CD4-positive, alpha-beta T cell treated with Interleukin-4 for 1 hour (primary cell): Measurements from ENCODE around the gene KIF1A.
"Not testable (repeated sequence)": the region's sequence is repeated elsewhere in the genome, so short reads cannot be mapped to it uniquely, and the experiment has no call there.

Source experiments
- DNase-seq, 2 donors: peaks; one replicate each; pipeline ENCODE4 v3.0.0-alpha.2; 2020 to 2022

KIF1A gene

DNA sequence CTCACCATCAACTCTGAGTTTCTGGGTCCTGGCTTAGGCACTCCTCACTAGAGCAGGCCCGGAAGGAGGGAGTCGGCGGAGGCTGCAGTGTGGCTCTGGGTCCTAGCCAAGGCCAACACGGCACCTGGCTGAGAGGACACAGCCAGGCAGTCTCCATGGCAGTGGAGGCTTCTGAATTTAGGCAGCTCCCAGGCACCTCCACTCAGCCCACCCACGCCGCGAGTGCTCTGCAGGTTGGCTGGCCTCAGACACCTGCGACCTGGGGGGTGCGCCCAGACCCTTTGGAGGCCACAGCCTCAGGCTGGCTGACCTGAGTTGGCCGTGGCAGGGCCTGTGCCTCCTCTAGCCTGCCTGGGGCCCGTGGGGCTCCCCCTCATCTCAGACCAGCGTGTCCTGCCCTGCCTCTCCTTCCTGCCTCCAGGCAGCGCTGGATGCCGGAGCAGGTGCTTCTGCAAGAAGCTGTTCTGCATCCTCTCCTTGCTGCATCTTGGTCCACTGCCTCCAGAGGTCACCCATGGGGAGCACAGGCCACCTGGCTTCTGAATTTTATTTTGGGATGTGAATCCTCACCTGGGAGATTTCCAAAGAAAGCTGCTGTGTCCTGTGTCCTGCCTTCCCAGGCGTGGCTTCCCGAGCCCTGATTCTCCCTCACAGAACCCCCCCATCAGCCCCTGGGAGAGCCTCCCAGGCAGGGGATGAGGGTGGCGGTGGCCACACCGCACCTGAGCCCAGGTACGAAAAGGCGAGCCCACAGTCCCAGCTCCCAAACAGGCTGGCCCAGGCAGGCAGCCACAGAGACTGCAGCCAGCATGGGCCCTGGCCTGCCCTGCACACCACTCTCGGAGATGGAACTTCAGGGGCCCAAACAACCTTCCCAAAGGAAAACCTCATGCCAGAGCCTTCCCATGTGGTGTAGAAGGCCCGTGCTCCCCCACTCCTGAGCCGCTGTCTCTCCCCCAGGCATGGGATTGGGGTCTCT lies 105.0 kb downstream of the KIF1A start:
- DNase-seq = no peak

DNA sequence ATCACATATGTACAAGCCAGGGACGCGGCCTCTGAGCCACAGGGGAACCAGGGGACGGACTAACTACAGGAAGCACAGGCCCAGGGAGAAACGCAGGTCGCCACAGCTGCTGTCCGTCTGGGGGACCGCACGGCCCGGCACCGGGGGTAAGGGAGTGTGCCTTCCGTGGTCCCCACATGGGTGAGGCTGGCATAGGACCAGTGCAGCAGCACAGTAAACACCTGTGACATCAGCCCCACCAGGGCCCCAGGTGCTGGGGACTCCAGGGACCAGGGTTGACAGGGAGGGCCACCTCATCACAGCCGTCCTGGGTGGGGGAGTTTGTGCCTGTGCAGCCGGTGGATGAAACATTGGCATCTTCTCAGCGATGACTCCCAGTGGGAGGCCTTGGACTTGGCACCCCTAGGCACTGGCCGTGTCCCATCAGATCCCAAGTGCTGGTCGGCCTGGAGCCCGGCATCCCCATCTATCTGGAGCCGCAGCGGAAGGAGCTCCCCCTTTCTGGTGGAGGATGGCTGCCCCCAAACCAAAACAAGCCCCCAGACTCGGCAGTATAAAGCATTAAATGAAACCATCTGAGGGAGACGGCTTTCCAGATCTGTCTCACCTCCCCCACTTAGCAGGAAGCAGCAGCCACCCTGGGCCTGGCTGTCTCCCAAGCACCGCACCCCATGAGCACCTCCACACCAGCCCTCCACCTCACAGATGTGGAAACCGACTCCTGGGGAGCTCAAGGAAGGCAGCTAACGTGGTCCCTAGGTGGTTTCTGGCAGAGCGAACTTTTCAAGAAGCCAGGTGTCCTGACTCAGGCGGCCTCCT lies 105.9 kb downstream of the KIF1A start:
- DNase-seq = no peak

DNA sequence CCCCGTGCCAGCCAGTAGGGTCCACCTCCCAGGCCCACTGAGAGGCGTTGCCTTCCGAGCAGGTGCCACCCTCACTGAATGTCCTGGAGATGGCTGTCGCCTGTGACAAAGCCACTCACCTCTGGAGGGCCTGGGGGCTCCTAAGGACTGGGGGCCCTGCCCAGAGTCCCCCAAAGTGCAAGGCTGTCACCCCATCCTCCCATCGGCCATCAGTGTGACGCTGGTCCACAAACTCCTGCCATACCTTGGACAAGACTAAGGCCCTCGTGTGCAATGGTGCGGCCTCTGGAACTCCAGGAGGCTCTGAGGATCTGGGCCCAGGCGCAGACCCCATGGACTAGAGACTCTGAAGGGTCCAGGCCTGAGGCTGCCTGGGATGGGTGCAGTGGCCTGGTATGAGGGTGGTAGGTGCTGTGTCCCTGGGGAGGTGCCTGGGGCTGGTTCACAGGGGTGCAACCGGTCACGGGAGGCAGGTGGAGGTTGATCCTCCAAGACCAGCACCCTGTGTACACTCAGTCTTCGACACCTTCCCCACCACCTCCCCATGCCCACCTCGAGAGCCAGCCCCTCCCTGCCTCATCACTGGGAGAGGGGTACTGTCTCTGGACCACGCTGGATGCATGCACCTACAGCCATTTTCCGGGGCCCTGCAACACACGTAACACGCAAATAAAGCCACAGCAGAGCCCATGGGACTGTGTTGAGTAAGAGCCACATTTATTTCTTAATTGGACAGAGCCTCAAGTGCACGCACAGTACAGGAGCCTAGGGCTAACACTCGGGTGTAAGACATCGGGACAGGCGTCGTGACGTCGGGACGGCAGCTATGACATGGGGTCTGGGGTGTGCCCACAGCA lies 106.7 kb downstream of the KIF1A start:
- no peak for DNase-seq

DNA sequence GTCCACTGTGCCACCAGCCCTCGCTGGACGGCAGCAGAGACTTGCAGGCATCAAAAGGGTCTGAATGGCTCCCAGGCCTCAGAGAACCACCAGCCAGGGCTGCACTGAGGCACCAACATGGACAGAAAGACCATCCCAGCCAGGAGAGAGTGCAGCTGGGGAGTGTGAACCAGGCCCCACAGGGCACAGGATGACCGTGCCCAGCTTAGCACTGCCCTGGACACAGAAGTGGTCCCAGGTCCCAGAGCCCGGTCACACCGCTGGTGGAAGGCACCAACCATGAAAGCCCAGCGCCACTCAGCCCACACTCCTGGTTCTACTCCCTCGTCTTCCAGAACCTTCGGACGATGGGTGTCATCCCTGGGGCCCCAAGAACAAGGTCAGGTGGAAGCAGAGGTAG lies 107.9 kb downstream of the KIF1A start:
- DNase-seq = no peak

DNA sequence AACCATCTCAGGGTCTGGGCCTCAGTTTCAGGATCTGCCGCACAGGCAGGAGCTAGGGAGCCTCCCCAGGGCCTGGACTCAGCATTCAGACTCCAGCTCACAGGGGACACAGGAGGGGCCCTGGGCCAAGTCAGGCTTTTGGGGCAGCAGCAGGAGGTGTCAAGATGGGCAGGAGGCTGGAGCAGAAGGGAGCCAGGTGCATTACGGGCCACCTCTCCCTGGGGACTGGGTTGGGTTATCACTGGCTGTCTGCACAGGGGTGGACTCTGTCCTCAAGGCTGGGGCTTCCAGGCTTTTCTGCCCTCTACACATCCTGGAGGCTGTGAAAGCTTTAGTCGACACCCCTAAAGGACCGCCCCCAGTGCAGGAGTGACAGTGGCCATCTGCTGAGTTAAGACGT lies 108.3 kb downstream of the KIF1A start:
- DNase-seq = no peak

DNA sequence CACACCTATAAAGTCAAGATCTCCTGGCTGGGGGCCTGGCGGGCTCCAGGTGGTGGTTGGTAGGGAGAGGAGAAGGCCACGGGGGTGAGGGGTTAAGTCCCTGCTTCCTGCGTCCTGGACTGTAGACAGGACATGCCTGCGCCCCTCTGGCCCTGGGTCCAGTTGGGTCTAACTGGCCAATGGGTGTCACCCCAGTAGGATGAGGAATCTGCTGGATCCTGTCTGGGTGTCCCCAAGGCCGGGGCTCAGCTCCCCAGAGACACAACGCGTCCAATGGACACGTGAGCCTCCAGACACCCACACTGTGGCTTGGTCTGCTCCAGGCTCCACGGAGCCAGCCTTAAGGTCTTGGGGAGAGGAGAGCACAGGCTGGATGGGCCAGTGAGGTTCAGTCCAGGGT lies 108.7 kb downstream of the KIF1A start:
- DNase-seq = no peak

DNA sequence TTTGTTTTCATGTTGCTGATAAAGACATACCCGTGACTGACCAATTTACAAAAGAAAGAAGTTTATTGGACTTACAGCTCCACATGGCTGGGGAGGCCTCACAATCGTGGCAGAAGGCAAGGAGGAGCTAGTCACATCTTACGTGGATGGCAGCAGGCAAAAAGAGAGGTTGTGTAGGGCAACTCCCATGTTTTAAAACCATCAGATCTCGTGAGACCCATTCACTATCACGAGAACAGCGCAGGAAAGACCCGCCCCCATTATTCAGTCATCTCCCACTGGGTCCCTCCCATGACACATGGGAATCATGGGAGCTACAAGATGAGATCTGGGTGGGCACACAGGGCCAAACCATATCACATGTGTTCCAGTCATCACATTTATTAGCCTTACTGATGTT lies 111.6 kb downstream of the KIF1A start:
- DNase-seq = no peak

DNA sequence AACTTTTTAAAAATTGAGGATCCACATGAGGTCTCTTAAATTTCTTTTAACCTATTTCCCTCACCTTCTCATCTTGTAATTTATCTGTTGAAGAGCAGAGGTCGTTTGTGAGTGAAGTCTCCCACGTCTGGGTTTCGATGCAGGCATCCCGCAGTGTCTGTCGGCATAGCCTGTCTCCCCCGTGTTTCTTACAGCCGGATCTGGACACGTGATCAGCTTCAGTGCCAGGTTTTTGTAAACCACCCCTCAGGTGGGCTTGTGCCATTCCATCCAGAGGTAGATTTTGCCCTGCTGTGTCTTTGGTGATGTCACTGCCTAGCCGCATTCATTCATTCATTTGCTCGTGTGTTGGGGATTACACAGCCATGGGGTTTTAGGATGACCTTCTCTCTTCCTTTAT lies 112.2 kb downstream of the KIF1A start:
- no peak for DNase-seq

DNA sequence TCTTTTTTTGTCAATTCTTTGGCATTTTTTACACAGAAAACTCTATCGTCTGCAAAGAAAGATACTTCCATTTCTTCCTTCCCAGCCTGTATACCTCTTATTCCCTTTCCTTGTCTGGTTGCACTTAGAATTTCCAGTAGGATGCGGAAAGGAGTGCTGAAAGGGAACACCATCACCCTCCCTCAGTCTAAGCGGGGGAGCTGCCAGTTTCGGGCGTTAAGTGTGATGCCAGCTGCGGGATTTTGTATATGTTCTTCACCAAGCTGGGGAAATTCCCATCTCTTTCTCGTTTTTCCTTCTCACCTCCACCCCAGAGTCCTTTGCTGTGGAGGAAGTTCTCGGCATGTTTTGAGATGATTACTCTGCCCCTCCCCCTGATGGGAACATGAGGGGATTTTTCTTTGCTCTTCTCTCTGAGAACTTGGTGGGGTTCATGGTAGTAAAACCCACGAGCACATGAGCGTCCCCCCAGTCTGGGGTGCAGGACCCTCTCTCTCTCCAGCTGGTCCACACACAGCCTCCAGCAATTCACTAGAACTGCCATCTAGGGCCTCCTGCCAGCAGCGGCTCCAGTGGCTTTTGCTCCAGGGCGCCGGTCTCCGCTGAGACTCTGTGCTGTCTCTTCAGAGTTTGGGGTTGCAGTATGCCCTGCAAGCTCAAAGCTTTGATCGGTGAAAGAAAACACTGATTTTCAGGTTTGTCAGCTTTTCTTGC lies 112.8 kb downstream of the KIF1A start:
- no peak for DNase-seq

DNA sequence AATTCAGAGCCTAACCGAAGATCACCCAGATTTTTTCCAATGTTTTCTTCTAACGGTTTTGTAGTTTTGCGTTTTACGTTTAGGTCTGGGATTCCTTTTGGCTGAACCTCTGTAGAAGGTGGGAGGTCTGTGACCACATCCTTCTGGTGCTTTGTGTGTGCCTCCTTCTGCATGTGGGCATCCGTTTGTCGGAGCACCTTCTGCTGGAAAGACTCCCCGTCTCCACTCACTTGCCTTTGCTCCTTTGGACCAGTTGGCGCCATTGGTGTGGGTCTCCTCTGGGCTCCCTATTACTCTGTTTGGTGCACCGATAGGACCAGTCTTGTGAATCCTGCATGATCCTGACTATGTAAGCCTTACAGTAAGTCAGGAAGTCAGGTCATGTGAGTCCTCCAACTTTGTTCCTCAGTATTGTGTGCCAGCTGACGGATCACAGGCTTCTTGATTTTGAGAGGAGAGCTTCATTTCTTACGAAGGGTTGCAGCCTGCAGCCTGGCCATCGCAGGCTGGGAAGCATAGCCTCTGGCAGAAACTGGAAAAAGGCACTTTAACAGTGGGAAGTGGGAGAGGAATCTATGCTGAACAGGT lies 114.7 kb downstream of the KIF1A start:
- DNase-seq = no peak

DNA sequence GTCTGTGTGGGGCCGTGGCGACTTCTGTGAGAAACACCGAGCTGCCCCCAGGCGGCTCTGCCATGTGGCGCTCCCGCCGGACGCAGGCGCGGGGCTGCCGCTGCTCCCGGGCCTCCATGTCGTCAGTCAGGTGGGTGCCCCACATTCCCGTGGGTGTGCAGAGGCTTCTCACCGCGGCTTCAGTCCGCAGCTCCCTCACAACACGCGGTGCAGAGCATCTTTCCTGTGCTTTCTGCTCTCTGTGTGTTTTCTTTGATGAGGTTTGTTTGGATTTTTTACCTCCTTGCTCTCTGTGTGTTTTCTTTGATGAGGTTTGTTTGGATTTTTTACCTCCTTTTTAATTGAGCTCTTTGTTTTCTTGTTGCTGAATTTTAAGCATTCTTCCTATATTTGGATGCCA lies 115.4 kb downstream of the KIF1A start:
- DNase-seq = peak in 1 of 2 donors; percentile 6

DNA sequence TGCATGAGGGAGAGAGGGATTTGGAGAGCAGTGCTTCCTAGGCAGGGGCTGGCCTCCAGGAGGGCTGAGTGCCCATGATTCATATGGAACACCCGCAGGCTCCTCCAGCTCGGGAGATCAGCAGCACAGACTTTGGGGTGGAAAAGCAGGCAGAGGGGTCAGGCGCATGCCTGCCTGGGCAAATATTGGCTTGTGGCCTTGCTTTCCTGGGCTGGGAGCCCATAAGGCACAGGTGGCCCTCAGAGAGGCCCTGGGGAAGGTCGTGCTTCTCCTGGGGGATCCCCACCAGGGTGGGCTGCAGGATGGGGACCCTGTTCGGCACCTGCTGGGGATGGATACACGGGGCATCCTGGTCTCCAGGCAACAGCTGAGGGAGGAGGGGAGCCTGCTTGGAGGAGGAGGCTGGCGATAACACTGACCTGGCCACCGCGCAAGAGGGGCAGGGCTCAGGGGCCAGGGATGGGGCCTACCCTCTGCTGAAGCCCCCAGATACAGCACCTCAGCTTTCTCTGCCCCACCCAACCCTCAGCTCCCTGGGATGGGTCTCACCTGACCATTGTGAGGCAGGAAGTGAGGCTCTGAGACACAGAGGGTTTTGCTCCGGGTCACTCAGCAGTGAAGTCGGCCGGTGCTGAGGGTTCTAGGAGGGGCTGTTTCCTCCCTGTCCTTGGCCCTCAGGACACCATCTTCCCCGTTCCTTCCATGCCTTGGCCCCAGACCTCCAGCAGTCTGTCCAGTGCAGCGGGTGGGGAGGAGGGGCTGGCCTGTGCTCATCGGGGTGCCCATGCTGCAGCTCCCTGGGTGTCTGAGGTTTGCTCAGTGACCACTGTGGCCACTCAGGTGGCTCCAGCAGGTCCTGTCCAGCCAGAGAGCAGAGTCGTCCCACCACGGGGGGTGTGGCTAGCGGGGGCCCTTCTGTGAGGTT lies 116.3 kb downstream of the KIF1A start:
- no peak for DNase-seq

DNA sequence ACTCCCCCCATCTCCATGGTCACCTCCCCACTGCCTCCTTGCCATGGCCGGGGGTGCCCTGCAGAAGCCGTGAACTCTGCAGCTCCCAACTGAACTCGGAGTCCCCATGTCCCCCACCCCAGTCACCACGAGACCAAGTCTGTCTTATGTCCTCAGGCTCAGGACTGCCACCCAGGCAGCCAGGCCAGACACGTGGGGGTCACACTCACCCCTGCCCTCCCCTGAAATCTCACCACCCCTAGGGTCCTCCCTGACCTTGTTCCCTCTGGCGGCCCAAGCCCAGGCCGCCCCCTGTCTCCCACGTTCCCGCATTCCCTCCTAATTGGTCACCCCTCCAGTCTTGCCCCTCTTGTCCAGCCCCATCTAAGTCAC lies 117.4 kb downstream of the KIF1A start:
- no peak for DNase-seq

DNA sequence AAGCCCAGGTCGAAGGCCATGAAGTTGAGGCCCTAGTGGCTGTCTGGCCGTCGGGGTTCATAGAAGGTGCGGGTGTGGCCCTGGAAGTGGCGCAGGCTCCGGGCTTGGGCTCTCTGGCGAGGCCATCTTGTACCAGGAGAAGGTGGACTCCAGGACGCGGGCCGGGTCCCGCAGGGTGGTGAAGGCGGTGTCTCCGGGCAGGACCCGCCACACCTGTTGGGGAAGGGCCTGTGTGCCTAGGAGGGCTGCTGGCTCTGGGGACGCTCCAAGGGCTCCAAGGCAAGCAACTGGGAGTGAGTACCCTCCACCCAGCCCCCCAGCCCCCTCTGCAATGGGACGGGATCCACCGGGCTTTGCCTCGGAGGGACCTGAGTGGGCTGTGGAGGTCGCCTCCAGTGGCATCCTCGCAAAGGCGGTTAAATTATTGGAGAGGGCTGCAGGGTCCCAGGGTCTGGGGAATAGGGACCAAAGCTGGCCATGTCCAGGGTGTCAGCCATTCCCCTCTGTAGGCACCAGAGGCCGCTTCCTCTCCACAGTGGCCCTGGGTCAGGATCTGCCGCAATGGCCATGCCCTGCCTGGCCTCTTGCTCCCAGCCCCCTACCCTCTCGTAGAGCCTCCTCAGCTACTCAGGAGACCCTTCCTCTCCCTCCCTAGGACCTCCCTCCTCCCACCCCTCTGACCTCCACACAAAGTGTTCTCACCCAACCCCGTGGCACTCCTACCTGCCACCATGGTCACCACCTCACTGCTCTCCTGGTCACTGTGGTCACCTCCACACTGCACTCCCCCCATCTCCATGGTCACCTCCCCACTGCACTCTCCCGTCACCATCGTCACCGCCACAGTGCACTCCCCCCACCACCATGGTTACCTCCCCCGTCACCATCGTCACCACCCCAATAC lies 118.0 kb downstream of the KIF1A start:
- DNase-seq = no peak

DNA sequence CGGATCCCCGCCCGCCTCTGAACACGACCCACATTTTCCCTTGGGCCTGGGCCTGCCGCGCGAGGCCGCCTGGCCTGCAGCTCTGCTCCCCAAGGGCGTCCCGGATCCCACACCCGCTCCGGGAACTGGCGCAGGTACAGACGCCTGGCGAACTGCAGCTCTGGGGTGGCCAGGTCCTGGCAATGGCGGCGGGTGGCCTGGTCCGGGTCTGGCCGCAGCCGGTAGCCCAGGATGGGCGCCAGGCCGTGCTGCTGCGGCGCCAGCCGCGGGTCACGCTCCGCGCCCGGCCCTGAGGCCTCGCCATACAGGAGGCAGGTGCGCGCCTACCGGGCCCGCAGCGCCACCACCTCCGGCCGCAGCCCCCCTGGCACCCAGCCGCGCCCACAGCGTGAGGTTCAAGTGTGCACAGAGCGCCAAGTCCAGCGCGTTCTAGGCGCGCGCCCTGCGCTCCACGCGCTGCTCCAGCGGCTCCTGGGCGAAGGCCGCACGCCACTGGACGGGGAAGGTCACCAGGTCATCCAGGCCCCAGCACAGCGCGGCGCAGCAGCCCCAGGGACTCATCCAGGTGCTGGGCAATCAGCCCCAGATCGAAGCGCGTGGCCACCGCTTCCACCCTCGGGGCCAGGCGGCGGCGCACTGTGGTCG lies 118.8 kb downstream of the KIF1A start:
- no peak for DNase-seq

DNA sequence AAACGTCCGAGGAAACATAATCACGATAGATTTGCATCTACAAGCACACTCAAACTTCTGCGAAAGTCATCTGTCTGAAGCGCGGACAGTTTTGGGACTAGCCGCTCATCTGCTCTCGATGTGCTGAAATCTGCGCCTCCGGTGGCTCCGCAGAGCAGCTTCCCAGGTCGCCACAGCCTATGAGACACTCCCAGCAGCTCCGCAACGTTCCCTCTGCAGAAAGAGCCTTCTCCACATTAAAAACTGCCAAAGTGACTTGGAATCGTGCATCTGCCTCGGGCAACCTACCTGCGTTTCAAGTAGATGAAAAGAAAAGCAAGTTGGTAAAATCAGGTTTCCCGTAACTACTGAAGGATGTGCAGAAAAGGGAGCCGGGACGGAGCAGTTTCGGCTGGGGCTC lies 119.4 kb downstream of the KIF1A start:
- not testable (repeated sequence) for DNase-seq

DNA sequence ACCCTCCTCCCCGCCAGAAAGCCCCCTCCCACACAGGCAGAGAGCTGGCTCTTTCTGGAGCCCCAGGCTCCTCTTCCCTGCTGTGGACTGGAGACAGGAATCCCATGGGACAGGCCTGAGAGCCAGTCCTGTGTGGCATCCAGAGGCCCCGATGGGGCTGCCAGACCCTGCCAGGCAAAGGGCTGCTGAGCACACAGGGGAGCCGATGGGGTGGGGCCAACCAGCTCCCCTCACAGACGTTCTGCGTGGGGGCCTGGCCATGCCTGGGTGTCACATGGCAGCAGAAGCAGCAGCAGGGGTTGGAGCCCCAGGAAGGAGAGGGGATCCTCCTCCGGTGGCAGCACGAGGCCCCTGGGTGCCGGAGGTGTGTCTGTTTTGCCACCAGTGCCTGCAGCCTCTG lies 120.2 kb downstream of the KIF1A start:
- not testable (repeated sequence) for DNase-seq

DNA sequence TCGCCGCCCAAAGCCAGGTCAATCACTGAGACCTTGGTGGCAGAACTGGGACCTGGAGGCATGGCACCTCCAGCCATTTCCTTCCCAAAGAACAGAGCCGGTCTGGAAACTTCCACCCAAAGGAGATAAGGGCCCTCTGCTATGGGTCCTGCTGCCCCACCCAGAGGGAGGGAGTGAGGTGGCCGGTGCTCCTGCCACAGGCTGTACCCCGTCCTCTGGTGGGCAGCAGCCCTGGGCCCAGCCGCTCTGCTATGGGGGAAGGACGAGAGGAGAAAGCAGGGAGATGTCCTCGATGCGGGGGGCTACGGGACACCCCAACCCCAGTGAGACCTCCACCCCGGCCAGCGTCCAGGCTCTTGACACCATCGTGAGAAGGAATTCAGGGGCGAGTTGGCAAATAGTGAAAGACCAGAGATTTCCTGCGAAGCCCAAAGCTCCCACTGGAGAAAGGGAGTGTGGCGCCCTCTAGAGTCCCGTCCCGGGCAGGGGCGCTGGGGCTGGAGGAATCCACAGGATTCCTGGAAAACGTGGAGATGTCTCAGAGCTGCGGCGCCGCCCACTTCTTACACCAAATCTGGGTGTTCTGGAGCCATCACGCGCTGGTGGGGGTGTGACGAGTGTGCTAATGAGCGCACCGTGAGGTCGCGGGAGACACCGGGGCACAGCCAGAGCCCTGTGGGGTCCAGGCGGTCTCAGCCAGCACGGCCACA lies 121.0 kb downstream of the KIF1A start:
- not testable (repeated sequence) for DNase-seq
